HG03442 (cell line): ENCODE measurements around the gene TMPRSS5.
"Not testable (repeated sequence)": the region's sequence is repeated elsewhere in the genome, so short reads cannot be mapped to it uniquely, and the experiment has no call there.

Experiments
- ATAC-seq: cut with Tn5 transposase; IDR thresholded peaks from one replicate; pipeline ENCODE4 v1.9.1; 2021; ENCODE audit warnings: mild to moderate bottlenecking, moderate library complexity; ENCODE audit not compliant: unreplicated experiment

The TMPRSS5 gene

DNA sequence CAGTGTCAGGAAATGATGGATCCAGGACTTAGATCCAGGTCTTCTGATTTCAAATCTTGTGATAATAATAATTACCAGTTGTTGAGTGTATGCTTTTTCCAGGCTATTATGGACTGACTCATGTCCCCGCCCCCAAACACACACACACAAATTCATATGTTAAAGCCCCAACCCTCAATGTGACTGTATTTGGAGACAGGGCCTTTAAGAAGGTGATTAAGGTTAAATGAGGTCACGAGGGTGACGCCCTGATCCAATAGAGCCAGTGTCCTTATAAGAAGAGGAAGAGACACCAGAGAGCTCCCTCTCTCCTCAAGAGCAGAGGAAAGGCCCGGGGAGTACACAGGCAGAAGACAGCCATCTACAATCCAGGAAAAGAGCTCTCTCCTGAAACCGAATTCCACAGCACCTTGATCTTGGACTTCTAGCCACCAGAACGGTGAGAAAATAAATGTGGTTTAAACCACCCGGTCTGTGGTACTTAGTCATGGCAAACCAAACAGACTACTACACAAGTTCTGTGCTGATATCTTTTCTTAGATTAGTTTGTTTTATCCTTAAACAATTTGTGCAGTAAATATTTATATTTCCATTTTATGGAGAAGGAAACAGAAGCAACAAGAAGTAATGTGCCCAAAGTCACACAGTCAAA is 8.2 kb downstream of the TMPRSS5 start:
- ATAC-seq, result no peak

DNA sequence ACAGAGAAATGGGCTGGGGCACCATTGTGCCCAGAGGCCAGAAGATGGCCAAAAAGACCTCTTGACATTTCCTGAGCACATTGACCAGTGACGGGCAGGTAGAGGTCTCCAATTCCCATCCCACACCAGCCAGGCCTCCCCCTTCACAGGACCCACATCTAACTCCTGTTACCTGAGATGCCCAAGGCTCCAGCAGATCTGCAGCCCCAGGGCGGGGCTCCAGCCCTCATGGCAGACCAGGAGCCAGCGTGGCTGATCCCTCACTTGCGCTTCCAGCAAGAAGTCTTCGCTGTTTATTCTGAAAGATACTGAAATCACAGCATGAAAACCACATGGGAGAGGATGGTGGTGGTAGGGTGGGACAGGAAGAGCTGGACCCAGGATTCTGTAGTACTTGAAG is 9.0 kb downstream of the TMPRSS5 start:
- ATAC-seq, result no peak

DNA sequence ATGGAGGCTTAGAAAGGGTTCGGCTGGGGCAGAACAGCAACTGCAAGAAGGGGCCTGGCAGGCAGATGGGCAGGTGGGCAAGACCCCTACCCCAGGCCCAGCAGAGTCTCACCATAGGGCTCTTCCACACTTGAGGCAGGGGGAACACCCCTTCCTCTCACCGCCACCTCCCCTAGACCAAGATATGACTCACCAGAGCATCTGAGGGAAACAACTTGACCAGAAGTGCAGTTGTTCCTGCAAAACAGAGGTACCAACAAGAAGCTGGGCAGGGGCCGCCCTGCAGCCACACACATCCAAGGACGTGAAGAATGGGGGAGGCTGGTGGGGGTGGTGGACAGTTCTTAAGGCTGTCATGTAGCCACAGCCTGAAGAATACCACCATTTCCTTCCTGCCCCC is 10.9 kb downstream of the TMPRSS5 start:
- no peak for ATAC-seq

DNA sequence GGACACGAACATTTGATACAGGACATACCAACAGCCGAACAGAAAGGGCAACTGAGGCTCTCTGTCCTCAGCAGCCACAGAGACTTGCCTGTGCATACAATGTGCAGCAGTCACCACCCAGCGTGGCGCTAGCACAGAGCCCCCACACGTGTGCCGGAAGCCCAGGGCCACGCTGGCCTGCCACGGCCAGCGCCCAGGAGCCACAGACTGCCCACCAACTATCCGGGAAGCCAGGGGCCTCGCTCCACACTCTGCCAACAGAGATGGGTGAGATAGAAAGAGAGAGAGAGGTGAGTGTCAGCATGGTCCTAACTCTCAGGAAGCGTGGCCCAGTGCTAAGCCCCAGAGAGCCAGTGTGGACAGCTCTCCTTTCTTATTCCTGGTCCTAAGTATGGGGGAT is 11.7 kb downstream of the TMPRSS5 start:
- no peak for ATAC-seq

DNA sequence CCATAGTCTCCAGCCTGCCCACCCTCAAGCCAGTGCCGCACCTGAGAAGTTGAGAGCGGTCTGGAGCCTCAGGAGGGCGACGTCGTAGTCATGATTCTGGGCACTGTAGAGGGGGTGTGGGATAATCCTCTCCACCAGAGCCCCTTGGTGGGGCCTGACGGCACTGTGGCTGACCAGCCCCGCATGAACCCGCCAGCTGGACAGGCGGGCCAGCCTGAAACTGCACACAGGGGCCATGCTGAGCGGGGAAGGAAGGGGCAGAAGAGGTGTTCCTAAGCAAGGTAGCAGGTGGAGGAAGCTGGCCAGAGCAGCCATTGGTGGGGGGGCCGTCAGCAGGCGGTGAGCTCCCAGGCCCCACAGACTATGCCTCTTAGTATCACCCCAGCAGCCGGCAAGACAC is 13.1 kb downstream of the TMPRSS5 start:
- no peak for ATAC-seq

DNA sequence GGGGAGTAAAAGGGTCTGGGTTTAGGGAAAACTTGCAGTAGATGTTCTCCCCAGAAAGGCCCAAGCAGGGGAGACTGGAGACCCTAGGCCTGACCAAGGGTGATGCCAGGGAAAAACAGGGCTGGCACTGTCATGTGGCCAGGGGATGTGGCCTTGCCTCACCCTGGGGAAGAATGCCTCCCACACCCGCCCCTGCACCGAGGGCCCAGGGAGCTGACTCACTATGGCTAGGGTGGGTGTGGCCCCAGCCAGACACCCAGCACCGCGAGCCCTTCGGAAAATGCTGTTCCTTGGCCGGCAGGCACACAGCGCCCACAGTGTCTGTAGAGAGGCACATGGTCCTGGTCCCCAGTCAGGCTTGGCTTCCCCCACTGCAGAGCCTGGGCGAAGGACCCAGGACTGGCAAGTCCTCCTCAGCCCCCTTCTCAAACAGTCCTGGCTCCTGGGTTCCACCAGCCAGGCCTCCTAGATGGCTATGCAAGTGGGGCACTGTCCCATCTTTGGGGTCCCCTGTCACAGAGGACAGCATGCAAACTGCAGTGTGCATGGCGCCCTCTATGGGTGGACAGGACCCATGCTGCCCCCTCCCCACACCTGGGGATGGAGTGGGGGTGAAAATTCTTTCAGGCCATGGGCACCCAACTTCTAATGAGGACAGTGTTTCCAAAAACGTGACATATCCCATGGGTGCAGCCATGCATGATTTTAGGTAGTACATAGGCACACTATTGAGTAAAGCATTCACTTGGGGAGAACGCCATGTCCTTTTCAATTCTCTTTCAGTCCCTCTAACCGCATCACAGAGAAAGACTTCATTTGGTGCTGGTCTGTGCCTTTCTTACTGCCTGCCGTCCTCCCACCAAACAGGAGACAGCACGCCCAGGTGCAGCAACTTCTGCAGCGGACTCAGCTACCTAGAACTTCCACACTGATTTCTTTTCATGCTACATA is 15.2 kb downstream of the TMPRSS5 start:
- no peak for ATAC-seq

DNA sequence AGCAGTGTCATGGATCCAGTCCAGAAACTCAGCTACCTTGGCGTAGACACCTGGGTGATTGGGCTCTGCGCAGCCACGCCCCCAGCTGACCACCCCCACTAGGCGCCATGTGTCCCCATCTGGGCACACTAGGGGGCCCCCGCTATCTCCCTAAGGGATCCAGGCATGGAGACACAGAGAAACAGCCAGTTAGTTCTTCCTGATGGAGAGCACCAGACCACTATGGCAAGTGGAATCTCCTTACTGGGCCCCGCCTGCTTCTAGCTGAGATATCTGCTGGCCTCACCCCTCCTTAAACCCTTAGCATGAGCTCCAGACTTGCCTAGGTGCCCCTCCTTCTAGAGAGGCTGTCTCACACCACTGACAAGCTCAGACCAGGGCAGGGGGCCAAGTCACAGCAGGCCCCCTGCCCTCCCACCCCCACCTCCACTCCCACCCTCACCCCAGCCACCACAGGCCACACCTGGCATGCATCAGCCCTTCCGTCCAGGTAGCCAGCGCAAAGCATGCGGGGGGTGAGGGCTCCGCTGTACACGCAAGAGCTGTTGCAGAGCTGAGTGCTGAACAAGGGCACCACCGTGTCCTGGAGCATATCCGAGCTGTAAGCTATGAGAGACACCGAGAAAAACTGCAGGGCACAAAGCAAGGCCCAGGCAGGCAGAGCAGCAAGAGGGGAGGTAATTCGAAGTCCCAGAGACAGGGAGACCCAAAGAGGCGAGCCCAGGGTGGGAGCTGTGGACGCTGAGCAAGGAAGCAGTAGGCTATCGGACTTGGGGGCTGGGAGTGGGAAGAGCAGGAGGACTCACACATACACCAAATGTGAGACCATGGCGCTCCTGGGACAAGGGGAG is 16.1 kb downstream of the TMPRSS5 start:
- ATAC-seq, result no peak

DNA sequence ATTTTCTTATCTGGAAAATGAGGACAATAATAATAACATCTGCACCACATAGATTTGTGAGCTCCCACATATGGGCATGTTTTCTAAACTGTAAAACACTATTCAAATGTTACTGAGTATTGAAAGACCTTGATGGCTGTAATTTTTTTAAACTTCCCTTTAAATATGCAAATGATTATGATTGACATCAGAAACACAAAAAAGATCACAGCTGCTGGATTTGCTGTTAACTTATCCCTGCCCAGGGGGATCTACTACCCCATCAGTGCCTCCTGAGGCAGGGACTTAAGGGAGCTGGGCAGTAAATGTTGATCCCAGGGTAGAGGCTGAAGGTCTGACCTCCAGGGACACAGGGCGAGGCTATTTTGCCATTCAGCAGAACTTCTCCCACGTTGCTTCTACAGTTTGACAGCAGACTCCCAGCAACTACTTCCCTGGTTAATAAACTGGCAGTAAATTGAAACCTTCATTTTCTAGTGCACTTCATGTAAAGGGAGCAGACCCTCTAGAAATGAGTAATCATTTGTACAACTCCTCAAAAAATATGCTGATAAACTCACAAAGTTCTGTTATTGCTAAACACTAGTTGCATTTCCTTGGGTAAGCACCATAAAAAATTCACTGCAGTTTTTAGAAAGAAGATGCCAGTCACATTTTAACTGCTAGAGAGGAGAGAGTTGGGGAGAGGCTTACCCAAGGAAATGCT is 20.3 kb downstream of the TMPRSS5 start:
- no peak for ATAC-seq

DNA sequence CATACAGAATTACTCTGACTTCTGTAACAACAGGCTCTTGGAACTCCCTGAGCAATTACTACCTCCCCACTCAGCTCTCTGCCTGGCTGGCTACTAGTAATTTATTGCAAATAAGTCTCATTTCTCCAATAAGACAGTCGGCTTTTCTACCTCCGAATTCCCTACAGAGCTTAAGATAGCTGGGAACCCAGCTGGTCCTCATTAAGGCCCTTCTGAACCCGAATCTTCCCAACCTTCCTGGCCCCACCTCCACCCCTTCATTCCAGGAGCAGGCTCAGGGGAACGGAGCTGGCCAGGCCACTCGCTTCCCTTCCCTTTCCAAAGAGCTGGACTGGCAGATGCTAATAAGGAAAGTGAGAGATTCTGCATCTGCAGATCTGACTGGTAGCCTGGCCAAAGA is 21.6 kb downstream of the TMPRSS5 start:
- ATAC-seq, result no peak

DNA sequence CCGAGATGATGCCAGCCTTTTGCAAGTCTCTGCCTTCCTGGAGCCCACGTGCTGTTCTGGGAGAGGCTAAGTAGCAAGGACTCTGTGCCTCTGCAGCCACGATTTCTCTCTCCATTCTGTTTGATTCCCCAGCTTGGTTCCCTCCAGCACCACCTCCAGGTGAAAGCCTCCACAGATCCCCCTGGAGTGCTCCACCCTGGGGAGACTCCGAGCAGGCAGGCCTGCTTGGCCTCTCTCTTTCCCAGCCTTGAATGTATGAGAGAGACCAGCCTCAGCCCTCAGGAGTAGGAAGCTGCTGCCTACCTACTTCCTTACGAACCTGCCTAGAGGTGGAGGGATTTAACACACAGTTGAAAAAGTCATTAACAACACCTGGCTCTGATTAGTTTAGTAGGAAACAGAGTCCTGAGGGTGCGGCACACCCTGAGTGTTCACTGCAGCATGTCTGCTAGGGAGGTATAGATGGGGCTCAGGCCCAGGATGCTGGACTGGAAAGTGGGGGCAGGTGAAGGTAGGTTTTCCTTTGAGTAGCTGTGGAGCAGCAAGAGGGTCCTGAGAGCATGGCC is 22.5 kb downstream of the TMPRSS5 start:
- no peak for ATAC-seq

DNA sequence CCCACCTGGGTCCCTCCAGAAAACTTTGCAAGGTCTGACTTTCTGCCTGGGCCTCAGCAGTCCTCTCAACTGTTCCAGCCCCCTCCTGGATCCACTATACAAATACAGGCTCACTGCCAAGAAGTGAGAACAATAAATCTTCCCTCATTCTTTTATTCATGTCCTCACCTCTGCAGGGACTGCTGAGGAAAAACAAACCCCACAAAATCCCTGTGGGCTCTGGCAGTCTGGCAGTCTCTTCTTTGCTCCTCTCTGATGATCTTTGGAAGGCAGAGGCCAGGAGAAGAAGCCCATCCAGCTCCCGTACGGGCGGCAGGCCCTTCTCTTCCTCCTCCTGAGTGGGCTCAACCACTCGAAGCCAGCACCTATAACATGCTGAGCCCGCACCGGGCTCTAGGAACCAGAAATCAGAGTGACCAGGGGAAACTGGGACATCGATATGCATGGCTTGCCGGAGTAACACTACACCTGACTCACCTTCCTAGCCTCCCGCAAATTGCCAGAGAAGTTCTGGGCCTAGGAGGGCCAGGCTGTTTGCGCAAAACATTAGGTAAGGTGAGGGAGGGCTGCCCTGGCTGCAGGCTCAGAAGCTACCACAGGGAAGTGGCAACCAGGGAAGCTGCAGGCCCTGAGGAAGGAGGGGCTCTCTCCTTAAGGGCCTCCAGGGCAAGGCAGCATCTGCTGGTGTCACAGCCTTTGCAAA is 24.2 kb downstream of the TMPRSS5 start:
- ATAC-seq, result no peak

DNA sequence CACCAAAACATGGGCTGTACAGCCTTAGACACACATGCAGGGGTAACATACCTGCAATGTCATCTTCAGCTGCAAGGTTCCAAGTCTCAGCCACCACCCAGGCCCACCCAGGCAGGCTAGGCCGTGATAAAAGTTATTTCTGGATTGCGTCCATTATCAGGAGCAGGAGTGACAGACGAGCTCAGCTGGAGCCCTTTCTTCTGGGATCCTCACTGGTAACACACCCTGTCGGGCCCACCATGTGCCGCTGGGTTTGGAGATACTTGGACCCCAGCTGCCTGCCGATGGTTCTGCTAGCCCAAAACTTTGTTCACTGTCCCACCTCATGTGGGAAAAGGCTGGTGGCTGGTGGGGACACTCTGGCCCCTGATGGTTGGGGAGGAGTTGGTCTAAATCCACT is 24.8 kb downstream of the TMPRSS5 start:
- ATAC-seq, result no peak

DNA sequence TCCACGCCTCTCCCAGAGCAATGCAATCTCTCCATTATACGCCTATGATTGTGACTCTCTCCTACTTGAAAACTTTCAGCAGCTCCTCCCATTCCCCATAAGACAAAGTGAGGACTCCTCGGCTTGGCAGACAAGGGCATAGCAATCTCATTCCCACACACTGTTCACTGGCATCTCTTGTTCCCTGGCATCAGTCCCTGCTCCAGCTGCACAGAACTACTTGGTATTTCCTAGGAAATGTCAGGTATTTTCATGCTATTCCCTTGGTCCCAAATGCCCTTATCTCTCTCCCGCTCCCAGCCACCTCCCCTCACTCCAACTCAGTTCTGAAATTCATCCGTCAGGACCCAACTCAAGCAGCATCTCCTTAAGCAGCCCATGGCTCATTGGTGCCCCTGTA is 28.4 kb downstream of the TMPRSS5 start:
- no peak for ATAC-seq

DNA sequence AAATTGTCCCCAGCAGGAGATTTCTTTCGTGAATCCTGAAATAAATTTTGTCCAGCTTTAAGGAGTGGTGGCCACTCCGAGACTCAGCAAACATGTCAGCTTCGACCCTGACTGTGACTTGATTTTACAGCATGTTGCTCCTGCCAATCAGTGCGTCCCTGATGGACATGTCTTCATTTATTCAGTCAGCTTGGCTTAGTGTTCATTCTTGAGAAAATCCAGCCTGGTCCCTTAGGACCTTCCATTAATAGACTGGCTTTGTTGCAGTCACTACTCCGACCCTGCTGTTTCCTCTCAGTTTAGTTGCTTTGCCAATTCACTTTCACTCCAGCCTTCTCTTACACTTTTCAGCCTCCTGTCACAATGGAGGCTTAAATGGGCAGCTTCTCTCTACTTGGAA is 30.5 kb downstream of the TMPRSS5 start:
- no peak for ATAC-seq

DNA sequence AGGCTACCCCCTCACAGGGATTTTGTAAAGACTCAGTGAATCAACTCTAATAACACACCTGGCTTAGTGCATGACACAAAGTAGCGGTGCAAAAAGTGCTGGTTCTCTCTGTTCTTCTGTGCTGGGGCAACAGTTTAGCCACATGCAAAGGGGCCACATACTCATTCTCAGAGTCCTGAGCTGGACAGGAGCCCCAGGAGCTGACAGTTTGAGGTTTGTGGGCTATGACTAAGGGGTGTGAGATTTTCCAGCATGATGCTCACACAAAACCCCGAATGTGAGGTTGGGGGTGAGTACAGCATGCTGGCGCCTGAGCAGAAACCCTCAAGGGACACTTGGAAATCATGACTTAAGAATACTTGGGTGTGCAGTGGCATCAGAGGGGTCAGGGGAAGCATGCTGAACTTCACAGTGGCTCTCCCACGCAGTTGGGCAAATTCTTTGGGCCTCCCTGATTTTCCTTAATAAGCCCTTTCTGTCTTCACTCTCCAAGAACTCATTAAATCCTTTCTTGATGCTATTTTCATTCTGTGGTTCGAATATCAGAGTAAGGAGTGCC is 31.0 kb downstream of the TMPRSS5 start:
- ATAC-seq, result peak; percentile 95

DNA sequence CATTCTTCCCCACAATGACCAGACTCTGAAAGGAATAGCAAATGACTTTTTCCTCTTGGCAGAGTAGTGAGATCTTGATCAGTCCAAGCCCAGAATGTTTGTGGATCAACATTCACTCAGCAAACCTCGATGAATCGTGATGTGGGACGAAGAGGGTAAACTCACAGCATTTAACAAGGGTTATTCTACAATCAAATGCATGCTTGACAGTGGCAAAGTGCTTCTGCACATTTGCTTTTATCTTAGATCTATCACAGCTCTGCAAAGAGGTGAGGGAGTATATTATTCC is 31.8 kb downstream of the TMPRSS5 start:
- no peak for ATAC-seq

DNA sequence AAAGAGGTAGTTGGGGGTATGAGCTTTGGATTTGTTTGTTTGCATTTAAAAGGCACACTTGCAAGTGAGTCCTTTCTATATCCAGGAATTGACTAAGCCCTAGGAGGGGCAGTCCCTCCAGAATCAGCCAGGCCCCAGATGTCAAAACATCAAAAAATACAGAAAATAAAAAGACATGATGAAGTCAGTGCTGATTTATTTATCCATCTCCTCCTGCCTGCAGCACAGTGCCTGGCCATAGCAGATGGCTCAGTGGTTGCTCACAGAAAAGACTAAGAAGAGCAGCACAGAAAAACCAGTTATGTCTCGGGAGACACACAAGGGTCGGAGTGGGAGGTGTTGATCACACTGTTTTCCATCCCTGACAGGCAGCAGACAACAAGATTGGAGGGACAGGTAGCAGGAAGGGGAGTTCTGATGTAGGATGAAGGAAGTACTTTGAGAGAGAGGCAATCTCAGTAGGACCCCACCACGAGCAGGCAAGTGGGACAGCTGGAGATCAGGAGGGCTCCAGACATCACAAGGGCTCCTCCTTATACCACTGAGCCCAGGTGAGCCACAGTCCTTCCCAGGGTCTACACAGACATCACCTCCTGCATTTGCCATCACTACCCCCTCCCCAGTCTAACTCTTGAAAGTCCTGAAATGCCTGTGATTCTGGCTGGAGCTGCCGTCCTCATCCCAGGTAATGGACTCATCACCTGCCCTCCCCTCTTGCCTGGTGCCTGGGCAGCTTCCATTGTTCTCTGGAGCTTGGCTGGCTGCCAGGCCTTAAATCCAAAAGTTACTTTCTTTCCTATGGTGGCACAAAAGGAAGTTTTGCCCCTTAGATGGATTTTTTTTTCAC is 32.3 kb downstream of the TMPRSS5 start:
- no peak for ATAC-seq

DNA sequence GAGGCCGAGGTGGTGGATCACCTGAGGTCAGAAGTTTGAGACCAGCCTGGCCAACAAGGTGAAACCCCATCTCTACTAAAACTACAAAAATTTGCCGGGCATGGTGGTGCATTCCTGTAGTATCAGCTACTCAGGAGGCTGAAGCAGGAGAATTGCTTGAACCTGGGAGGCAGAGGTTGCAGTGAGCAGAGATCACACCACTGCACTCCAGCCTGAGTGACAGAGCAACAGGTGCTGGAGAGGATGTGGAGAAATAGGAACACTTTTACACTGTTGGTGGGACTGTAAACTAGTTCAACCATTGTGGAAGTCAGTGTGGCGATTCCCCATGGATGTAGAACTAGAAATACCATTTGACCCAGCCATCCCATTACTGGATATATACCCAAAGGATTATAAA is 34.2 kb downstream of the TMPRSS5 start:
- ATAC-seq, result not testable (repeated sequence)

DNA sequence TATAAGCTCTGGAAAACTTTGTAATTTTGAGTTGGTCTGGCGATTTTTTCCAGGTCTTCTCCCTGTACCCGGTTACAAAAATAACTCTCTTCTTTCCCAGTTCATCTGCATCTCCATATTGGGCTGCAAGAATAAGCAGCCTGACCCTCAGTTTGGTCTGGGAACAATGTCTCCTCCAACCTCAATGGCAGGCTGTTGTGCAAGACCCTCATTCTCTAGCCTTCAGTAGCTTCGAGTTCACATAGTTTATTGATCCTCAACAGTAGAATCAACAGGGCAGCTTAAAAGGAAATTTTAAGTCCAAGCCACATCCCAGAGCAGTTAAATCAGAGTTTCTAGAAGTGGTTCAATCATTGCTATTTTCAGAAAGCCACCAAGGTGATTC is 35.3 kb downstream of the TMPRSS5 start:
- ATAC-seq, result no peak
